ENCODE measurements around the gene CACNB2.
"Not testable (repeated sequence)": the region's sequence is repeated elsewhere in the genome, so short reads cannot be mapped to it uniquely, and the experiment has no call there.

The CACNB2 gene

GRCh38 chr10:18145652-18146051 is 5.4 kb downstream of the CACNB2 start:
- DNase-seq (ENCODE audit: low read depth) = peak; percentile 83

GRCh38 chr10:18149196-18149800 is 9.1 kb downstream of the CACNB2 start:
- no peak for DNase-seq (ENCODE audit: low read depth)

GRCh38 chr10:18151356-18151890 is 11.2 kb downstream of the CACNB2 start:
- no peak for DNase-seq (ENCODE audit: low read depth)

- not testable (repeated sequence) for DNase-seq (ENCODE audit: low read depth)
These were observed 13.2 kb downstream of the CACNB2 start for GRCh38 chr10:18153381-18153780.

GRCh38 chr10:18155321-18155720 is 15.1 kb downstream of the CACNB2 start:
- no peak for DNase-seq (ENCODE audit: low read depth)

GRCh38 chr10:18156797-18157196 is 16.6 kb downstream of the CACNB2 start:
- DNase-seq (ENCODE audit: low read depth) = not testable (repeated sequence)

GRCh38 chr10:18157881-18158280 is 17.7 kb downstream of the CACNB2 start:
- peak; percentile 69 for DNase-seq (ENCODE audit: low read depth)

GRCh38 chr10:18158773-18159265 is 18.6 kb downstream of the CACNB2 start:
- peak; percentile 85 for DNase-seq (ENCODE audit: low read depth)

GRCh38 chr10:18159557-18159956 is 19.3 kb downstream of the CACNB2 start:
- no peak for DNase-seq (ENCODE audit: low read depth)

GRCh38 chr10:18162021-18162627 is 21.9 kb downstream of the CACNB2 start:
- no peak for DNase-seq (ENCODE audit: low read depth)

GRCh38 chr10:18164093-18164492 is 23.9 kb downstream of the CACNB2 start:
- peak; percentile 34 for DNase-seq (ENCODE audit: low read depth)

GRCh38 chr10:18164748-18165361 is 24.6 kb downstream of the CACNB2 start:
- peak; percentile 79 for DNase-seq (ENCODE audit: low read depth)

GRCh38 chr10:18178854-18179483 is 38.7 kb downstream of the CACNB2 start:
- DNase-seq (ENCODE audit: low read depth) = no peak

GRCh38 chr10:18179891-18180290 is 39.7 kb downstream of the CACNB2 start:
- peak; percentile 86 for DNase-seq (ENCODE audit: low read depth)

- not testable (repeated sequence) for DNase-seq (ENCODE audit: low read depth)
These were observed 41.2 kb downstream of the CACNB2 start for GRCh38 chr10:18181382-18181781.

- no peak for DNase-seq (ENCODE audit: low read depth)
These were observed 45.4 kb downstream of the CACNB2 start for GRCh38 chr10:18185621-18186020.

- DNase-seq (ENCODE audit: low read depth) = no peak
These were observed 50.6 kb downstream of the CACNB2 start for GRCh38 chr10:18190840-18191239.

- no peak for DNase-seq (ENCODE audit: low read depth)
These were observed 54.4 kb downstream of the CACNB2 start for GRCh38 chr10:18194634-18195033.

GRCh38 chr10:18195060-18195799 is 55.0 kb downstream of the CACNB2 start:
- DNase-seq (ENCODE audit: low read depth) = peak; percentile 69

- peak; percentile 6 for DNase-seq (ENCODE audit: low read depth)
These were observed 56.8 kb downstream of the CACNB2 start for GRCh38 chr10:18196806-18197550.

- DNase-seq (ENCODE audit: low read depth) = no peak
These were observed 57.5 kb downstream of the CACNB2 start for GRCh38 chr10:18197706-18198105.

Data from fibroblast of gingiva (primary cell).